ENCODE measurements around the gene SAXO2.

DNA sequence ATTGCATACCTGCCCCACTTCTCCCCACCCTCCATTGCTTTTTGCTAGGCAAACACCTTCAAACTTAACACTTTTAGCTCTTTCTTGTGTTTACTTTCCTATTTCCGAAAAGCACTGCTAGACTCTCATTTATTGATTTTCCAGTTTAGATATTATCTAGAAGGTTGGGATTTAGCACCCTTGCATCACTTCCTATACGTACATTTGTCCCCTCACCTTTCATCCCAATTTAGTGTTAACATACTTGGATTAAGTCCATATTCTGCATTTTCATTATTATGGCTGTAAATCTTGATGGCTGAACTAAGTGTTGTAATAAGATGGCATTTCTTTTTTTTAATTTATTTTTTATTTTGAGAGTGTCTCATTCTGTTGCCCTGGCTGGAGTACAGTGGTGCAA, 47.2 kb downstream of the SAXO2 start:
- TF ChIP-seq CTCF (IDR thresholded peaks at IDR 0.05; ENCODE audit: poor library complexity, severe bottlenecking): no peak
- TF ChIP-seq EZH2 (IDR thresholded peaks at IDR 0.05; ENCODE audit: borderline replicate concordance, insufficient read depth, low read length, poor library complexity, severe bottlenecking): no peak
- TF ChIP-seq TAF1 (IDR thresholded peaks at IDR 0.05; ENCODE audit: low read depth): no peak
- no peak for TF ChIP-seq RAD21 (conservative IDR thresholded peaks at IDR 0.05)

All from neural cell (in vitro differentiated cells).